Tibial nerve (tissue), 4 donors: ENCODE results near the gene DMD. TPM values are rescaled to one million over a fixed set of nuclear protein-coding genes. Genes with fewer than 3 reads are reported as not detected.

Source experiments
- DNase-seq, 2 donors: peaks; one replicate each; pipeline ENCODE4 v3.0.0-alpha.2; 2019; ENCODE audit warnings: low spot score in 2 of 2
- H3K27ac ChIP-seq, 4 donors: fragments of 200-600 bp; sonication (generic) in 3 of 4; one replicate each; pipeline ENCODE4 v1.5.1; 2017 to 2019; ENCODE audit warnings: mild to moderate bottlenecking in 1 of 4
- H3K27me3 ChIP-seq, 2 donors: fragments of 200-600 bp; sonication (generic) in 1 of 2; one replicate each; pipeline versions ENCODE4 v1.5.1 to v1.6.0; 2017 to 2019
- H3K36me3 ChIP-seq, 3 donors: fragments of 200-600 bp; sonication (generic); one replicate each; pipeline ENCODE4 v1.5.1; 2018 to 2019
- H3K4me1 ChIP-seq, 4 donors: fragments of 200-600 bp; sonication (generic) in 3 of 4; one replicate each; pipeline ENCODE4 v1.5.1; 2017 to 2019
- H3K4me3 ChIP-seq, 4 donors: fragments of 200-600 bp; sonication (generic) in 3 of 4; one replicate each; pipeline ENCODE4 v1.5.1; 2017 to 2019; ENCODE audit warnings: mild to moderate bottlenecking in 1 of 4, moderate library complexity in 1 of 4
- H3K9me3 ChIP-seq, 4 donors: fragments of 200-600 bp; sonication (generic) in 3 of 4; one replicate each; pipeline ENCODE4 v1.5.1; 2017 to 2019
- CTCF ChIP-seq, 5 experiments: fragments of 200-600 bp in 3 of 5; fragments of 450-650 bp in 2 of 5; sonication (generic) in 3 of 5; IDR thresholded peaks; one replicate each; pipeline ENCODE4 v1.5.1; 2016 to 2019; ENCODE audit warnings: antibody characterized with exemption in 5 of 5, mild to moderate bottlenecking in 3 of 5, moderate library complexity in 2 of 5
- EP300 ChIP-seq, 2 donors: sonication (generic); formaldehyde crosslinking; IDR thresholded peaks; one replicate each; pipeline ENCODE4 v1.6.1; 2017; ENCODE audit warnings: antibody characterized with exemption in 2 of 2, mild to moderate bottlenecking in 1 of 2
- POLR2A ChIP-seq, 2 donors: fragments of 450-650 bp; IDR thresholded peaks; one replicate each; pipeline ENCODE4 v1.6.1; 2017; ENCODE audit warnings: antibody characterized with exemption in 2 of 2, mild to moderate bottlenecking in 2 of 2, moderate library complexity in 2 of 2
- WGBS, 2 donors: methylation state at CpG; one replicate each; pipeline ENCODE4 v1.1.5; 2018; 5-methylcytosine and 5-hydroxymethylcytosine counted together
- total RNA-seq, 4 donors: library from RNA; depleted of rRNA; stranded (reverse); fragments of >200 nt; gene quantifications; one replicate each; pipeline ENCODE4 v1.1.0, GENCODE V29; 2016

Gene DMD
- total RNA-seq, 4 donors from 2014 or later: 156 to 345 (median 245) TPM

GRCh38 chrX:31449965-31450364 lies 1761.4 kb downstream of the DMD start:
- H3K27me3 ChIP-seq: no peaks in the 10 kb centered on the region
- no peaks in the 10 kb centered on the region for H3K36me3 ChIP-seq
- WGBS, 2 donors: 48 to 49% methylated on average over 4 of the region's 4 CpGs
- no peak for DNase-seq
- H3K4me3 ChIP-seq: no peak overlapping the region
- H3K27ac ChIP-seq: no peak overlapping the region
- no peaks in the 10 kb centered on the region for H3K9me3 ChIP-seq
- H3K4me1 ChIP-seq: peaks cover 0 to 13% (median 3%) of the 10 kb centered on the region in 4 donors
- TF ChIP-seq CTCF (IDR thresholded peaks at IDR 0.05): no peak
- no peak for TF ChIP-seq POLR2A (IDR thresholded peaks at IDR 0.05)

DNA sequence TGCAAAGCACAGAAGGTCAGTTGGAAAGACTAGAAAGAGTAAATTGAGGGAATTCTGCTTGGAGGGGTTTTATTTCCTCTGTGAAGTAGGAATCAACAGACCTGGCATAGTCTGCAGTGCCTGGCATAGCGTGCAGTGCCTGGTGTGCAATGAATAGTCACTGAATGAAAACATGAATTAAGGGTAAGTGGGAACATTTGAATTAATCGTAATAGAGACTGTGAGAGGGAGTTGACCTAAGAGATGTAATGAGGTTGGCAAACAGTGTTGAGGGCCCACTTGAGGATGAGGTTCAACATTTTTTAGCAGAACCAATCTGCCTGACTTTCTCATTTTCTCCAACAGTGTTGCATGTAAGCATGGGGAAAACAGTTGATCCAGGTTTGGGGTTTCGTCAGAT lies 1762.3 kb downstream of the DMD start:
- peaks cover 0 to 13% (median 3%) of the 10 kb centered on the region in 4 donors for H3K4me1 ChIP-seq
- no peaks in the 10 kb centered on the region for H3K36me3 ChIP-seq
- TF ChIP-seq CTCF (IDR thresholded peaks at IDR 0.05): no peak
- no peak for TF ChIP-seq EP300 (IDR thresholded peaks at IDR 0.05)
- TF ChIP-seq POLR2A (IDR thresholded peaks at IDR 0.05): no peak
- H3K27me3 ChIP-seq: no peaks in the 10 kb centered on the region
- no peak overlapping the region for H3K27ac ChIP-seq
- DNase-seq: no peak
- 63 to 70% methylated on average over 3 of the region's 3 CpGs for WGBS, 2 donors
- no peak overlapping the region for H3K4me3 ChIP-seq
- H3K9me3 ChIP-seq: no peaks in the 10 kb centered on the region

- Histone ChIP-seq H3K36me3 (peaks cover 0 to 6% (median 0%) of the 10 kb centered on the region in 3 donors), H3K4me1 (peaks cover 0 to 11% (median 3%) of the 10 kb centered on the region in 4 donors), H3K4me3 (no peak overlapping the region), H3K27me3 (no peaks in the 10 kb centered on the region), H3K9me3 (no peaks in the 10 kb centered on the region), H3K27ac (no peak overlapping the region)
- 48 to 70% methylated on average over 2 to 4 of the region's 4 CpGs for WGBS, 2 donors
- DNase-seq: no peak
- TF ChIP-seq EP300 (IDR thresholded peaks at IDR 0.05) (no peak), CTCF (IDR thresholded peaks at IDR 0.05) (no peak), POLR2A (IDR thresholded peaks at IDR 0.05) (no peak)
Measured at GRCh38 chrX:31445542-31445941, 1765.8 kb downstream of the DMD start.

GRCh38 chrX:31443654-31444053 lies 1767.7 kb downstream of the DMD start:
- no peak for DNase-seq
- Histone ChIP-seq H3K27ac (no peak overlapping the region), H3K9me3 (no peaks in the 10 kb centered on the region), H3K4me3 (no peak overlapping the region), H3K27me3 (no peaks in the 10 kb centered on the region), H3K4me1 (peaks cover 0 to 1% (median 0%) of the 10 kb centered on the region in 4 donors), H3K36me3 (peaks cover 0 to 6% (median 0%) of the 10 kb centered on the region in 3 donors)
- TF ChIP-seq EP300 (IDR thresholded peaks at IDR 0.05) (no peak), POLR2A (IDR thresholded peaks at IDR 0.05) (no peak), CTCF (IDR thresholded peaks at IDR 0.05) (no peak)
- 91 to 98% methylated on average over 8 of the region's 8 CpGs for WGBS, 2 donors

DNA sequence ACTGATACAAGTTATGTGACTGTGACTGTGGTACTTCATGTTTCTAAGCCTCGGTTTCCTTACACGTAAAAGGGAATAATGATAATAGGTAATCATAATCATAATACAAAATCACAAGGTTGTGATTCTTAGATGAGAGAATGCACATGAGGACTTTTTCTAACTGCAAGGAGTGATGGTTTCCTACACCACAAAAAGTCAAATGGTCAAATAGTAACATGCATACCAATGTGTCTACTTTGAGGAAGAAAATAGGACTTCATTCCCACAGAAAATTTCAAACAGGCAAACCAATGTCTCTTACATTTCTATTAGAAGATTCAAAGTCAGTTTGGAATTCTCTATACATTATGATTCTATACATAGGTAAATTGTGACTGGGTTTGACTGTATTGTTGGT lies 1770.8 kb downstream of the DMD start:
- H3K27ac ChIP-seq: no peak overlapping the region
- DNase-seq: no peak
- peaks cover 0 to 5% (median 2%) of the 10 kb centered on the region in 4 donors for H3K4me1 ChIP-seq
- H3K27me3 ChIP-seq: no peaks in the 10 kb centered on the region
- H3K9me3 ChIP-seq: no peaks in the 10 kb centered on the region
- TF ChIP-seq EP300 (IDR thresholded peaks at IDR 0.05): no peak
- no peak for TF ChIP-seq CTCF (IDR thresholded peaks at IDR 0.05)
- TF ChIP-seq POLR2A (IDR thresholded peaks at IDR 0.05): no peak
- WGBS, 2 donors: 91 to 95% methylated on average over 2 of the region's 2 CpGs
- H3K36me3 ChIP-seq: peaks cover 0 to 6% (median 0%) of the 10 kb centered on the region in 3 donors
- H3K4me3 ChIP-seq: no peak overlapping the region
